HG02885 (cell line): Measurements from ENCODE around the gene NAT10.

Source experiments
- ATAC-seq: cut with Tn5 transposase; IDR thresholded peaks from one replicate; pipeline ENCODE4 v1.9.1; 2021; ENCODE audit warnings: mild to moderate bottlenecking; ENCODE audit not compliant: unreplicated experiment, poor library complexity

NAT10 gene

GRCh38 chr11:34147581-34147980, 42.2 kb downstream of the NAT10 start:
- no peak for ATAC-seq

GRCh38 chr11:34148504-34149165, 43.2 kb downstream of the NAT10 start:
- no peak for ATAC-seq

GRCh38 chr11:34149274-34149673, 43.8 kb downstream of the NAT10 start:
- no peak for ATAC-seq

- no peak for ATAC-seq
These were observed 44.4 kb downstream of the NAT10 start for GRCh38 chr11:34149786-34150185.

- no peak for ATAC-seq
These were observed 45.2 kb downstream of the NAT10 start for GRCh38 chr11:34150494-34151151.

- no peak for ATAC-seq
These were observed 45.7 kb downstream of the NAT10 start for GRCh38 chr11:34151166-34151565.

- ATAC-seq = no peak
These were observed 46.8 kb downstream of the NAT10 start for GRCh38 chr11:34151916-34152845.

- ATAC-seq = peak; percentile 69
These were observed 48.8 kb downstream of the NAT10 start for GRCh38 chr11:34154059-34154875.

- no peak for ATAC-seq
These were observed 49.8 kb downstream of the NAT10 start for GRCh38 chr11:34155057-34155756.

GRCh38 chr11:34155757-34156062, 50.3 kb downstream of the NAT10 start:
- ATAC-seq = no peak

- ATAC-seq = no peak
These were observed 51.7 kb downstream of the NAT10 start for GRCh38 chr11:34157163-34157562.

GRCh38 chr11:34158661-34159060, 53.2 kb downstream of the NAT10 start:
- no peak for ATAC-seq

- ATAC-seq = no peak
These were observed 54.8 kb downstream of the NAT10 start for GRCh38 chr11:34160049-34160721.

GRCh38 chr11:34160791-34161190, 55.4 kb downstream of the NAT10 start:
- ATAC-seq = no peak

GRCh38 chr11:34161361-34161760, 55.9 kb downstream of the NAT10 start:
- ATAC-seq = no peak

GRCh38 chr11:34161812-34162492, 56.5 kb downstream of the NAT10 start:
- ATAC-seq = no peak

- ATAC-seq = no peak
These were observed 57.0 kb downstream of the NAT10 start for GRCh38 chr11:34162493-34162820.

- ATAC-seq = no peak
These were observed 57.4 kb downstream of the NAT10 start for GRCh38 chr11:34162856-34163255.

- ATAC-seq = no peak
These were observed 59.7 kb downstream of the NAT10 start for GRCh38 chr11:34165121-34165520.
